Pancreas (tissue), 10 donors: Measurements from ENCODE around the gene DACH1. TPM values are rescaled to one million over a fixed set of nuclear protein-coding genes. Genes with fewer than 3 reads are reported as not detected.
A peak's percentile ranks its signal among the peaks of the same experiment; 100 is the strongest.

Source experiments
- ATAC-seq, 4 donors: fragments of 200-7000 bp; cut with Tn5 transposase; one replicate each; pipeline versions ENCODE4 v1.8.0 to v1.9.1; 2020; ENCODE audit warnings: mild to moderate bottlenecking in 4 of 4, moderate library complexity in 4 of 4
- DNase-seq, 6 donors: peaks; one replicate each; pipeline ENCODE4 v3.0.0-alpha.2; 2020
- FAIRE-seq: peaks from 2 replicates; lab custom pipeline; 2012; peaks lifted over from hg19 to GRCh38; lab: Jason Lieb, UNC
- H3K27ac ChIP-seq, 4 donors: fragments of 200-600 bp; sonication (generic); 1 replicate in 3 of 4; 2 replicates in 1 of 4; pipeline versions ENCODE4 v1.5.0 to v1.8.0; 2020
- H3K27me3 ChIP-seq, 4 donors: fragments of 200-600 bp; one replicate each; pipeline ENCODE4 v1.8.0; 2021
- H3K36me3 ChIP-seq, 3 donors: fragments of 200-600 bp; sonication (generic) in 1 of 3; one replicate each; pipeline versions ENCODE4 v1.5.0 to v1.8.0; 2020 to 2021
- H3K4me1 ChIP-seq, 3 donors: fragments of 200-600 bp; one replicate each; pipeline ENCODE4 v1.8.0; 2021
- H3K4me3 ChIP-seq, 4 donors: fragments of 200-600 bp; sonication (generic) in 2 of 4; one replicate each; pipeline versions ENCODE4 v1.5.0 to v1.8.0; 2020 to 2021
- H3K9me3 ChIP-seq, 4 donors: fragments of 200-600 bp; one replicate each; pipeline ENCODE4 v1.8.0; 2021
- CTCF ChIP-seq, 4 donors: fragments of 200-600 bp; sonication (generic) in 3 of 4; IDR thresholded peaks; one replicate each; pipeline versions ENCODE4 v1.5.0 to v1.8.0; 2021; ENCODE audit warnings: antibody characterized with exemption in 4 of 4
- WGBS, 2 donors: extraction: QIAGEN DNeasy Blood & Tissue Kit; methylation state at CpG; one replicate each; pipeline ENCODE4 v1.1.7; 2013; 5-methylcytosine and 5-hydroxymethylcytosine counted together
- intact Hi-C, 3 donors: fragments of 100-400 bp; cut with DNase I; formaldehyde crosslinking; loops; one replicate each; pipeline versions ENCODE4 v1.11.1 to v1.14.2; 2022
- polyA plus RNA-seq, 2 donors: library from polyadenylated mRNA; stranded (reverse); fragments of 200-250 nt; gene quantifications; one replicate each; pipeline ENCODE4 v1.2.3, GENCODE V29; 2013
- total RNA-seq, 6 donors: library from RNA; stranded (reverse); fragmentation: NEBNext Ultra II Directional in 4 of 6; extraction: Animal tissue kit (Norgen Biotek cat#: 25700) in 4 of 6; gene quantifications; one replicate each; pipeline versions ENCODE4 v1.2.1 to v1.2.4, GENCODE V29; 2021 to 2023
- donor health status: healthy with polysubstance abuse.
- donor health status: DM: no; HTN: no; CAD: no; lungs with moderate emphysema.
- donor health status: DM: no; HTN: no; CAD: no.
- donor health status: control.
- donor health status: control.
- donor health status: Bipolar disorder and iron deficiency.
- donor health status: DM: yes; HTN: yes; CAD: no.
- donor health status: DM: no; HTN: no; CAD: no.
- donor health status: DM: no; HTN: no; CAD: no.
- donor health status: DM: yes; HTN: yes; CAD: no.

Gene DACH1
- total and polyA plus RNA-seq, 8 donors = 0.73 to 5.5 (median 1.7) TPM

- no peaks in the 10 kb centered on the region for H3K36me3 ChIP-seq
- no peaks in the 10 kb centered on the region for H3K9me3 ChIP-seq
- 94 to 97% methylated on average over 1 of the region's 1 CpG for WGBS, 2 donors
- no peaks in the 10 kb centered on the region for H3K27me3 ChIP-seq
- H3K27ac ChIP-seq = no peak overlapping the region
- no peak overlapping the region for H3K4me3 ChIP-seq
- ATAC-seq (no peak), DNase-seq (no peak), FAIRE-seq (no peak)
- TF ChIP-seq CTCF (IDR thresholded peaks at IDR 0.05) = no peak
- peaks cover 4 to 13% (median 5%) of the 10 kb centered on the region in 3 donors for H3K4me1 ChIP-seq
- intact Hi-C loops = no loop called here
Measured at GRCh38 chr13:71775966-71776365, 91.0 kb downstream of the DACH1 start.

- TF ChIP-seq CTCF (IDR thresholded peaks at IDR 0.05) = no peak
- intact Hi-C loops = no loop called here
- Histone ChIP-seq H3K9me3 (no peaks in the 10 kb centered on the region), H3K4me3 (no peak overlapping the region), H3K27ac (no peak overlapping the region), H3K27me3 (no peaks in the 10 kb centered on the region), H3K36me3 (no peaks in the 10 kb centered on the region), H3K4me1 (peaks cover 4 to 13% (median 5%) of the 10 kb centered on the region in 3 donors)
- 94 to 97% methylated on average over 4 of the region's 4 CpGs for WGBS, 2 donors
- no peak for DNase-seq
- no peak for ATAC-seq
- FAIRE-seq = no peak
Measured at GRCh38 chr13:71774863-71775262, 92.1 kb downstream of the DACH1 start.

GRCh38 chr13:71773531-71773930 lies 93.5 kb downstream of the DACH1 start:
- H3K4me1 ChIP-seq = peaks cover 4 to 13% (median 5%) of the 10 kb centered on the region in 3 donors
- WGBS, 2 donors = 37 to 40% methylated on average over 4 of the region's 4 CpGs
- intact Hi-C loops = no loop called here
- TF ChIP-seq CTCF (IDR thresholded peaks at IDR 0.05) = no peak
- H3K9me3 ChIP-seq = no peaks in the 10 kb centered on the region
- no peak overlapping the region for H3K27ac ChIP-seq
- DNase-seq = no peak
- H3K4me3 ChIP-seq = no peak overlapping the region
- peak; percentile 78 for FAIRE-seq
- ATAC-seq = peak in 1 of 4 donors; percentile 17
- no peaks in the 10 kb centered on the region for H3K27me3 ChIP-seq
- H3K36me3 ChIP-seq = no peaks in the 10 kb centered on the region

DNA sequence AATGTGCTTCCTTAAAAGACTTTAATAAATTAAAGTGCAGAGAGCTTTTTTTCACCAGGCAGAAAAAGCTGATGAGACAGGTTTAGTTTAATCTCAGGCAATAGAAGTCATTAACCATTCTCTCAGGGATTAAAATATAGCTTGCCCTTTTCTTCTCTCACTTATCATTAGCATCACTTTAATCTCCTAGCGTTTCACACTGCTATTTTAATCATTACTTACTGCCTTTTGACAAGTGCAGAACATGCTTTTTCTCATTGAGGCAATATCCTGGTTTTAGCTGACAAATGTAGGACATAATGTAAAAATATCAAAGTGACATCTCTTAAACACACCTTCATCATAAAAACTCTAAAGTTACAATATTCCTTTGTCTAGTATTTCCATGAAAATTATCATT lies 94.6 kb downstream of the DACH1 start:
- Histone ChIP-seq H3K4me1 (peaks cover 4 to 13% (median 5%) of the 10 kb centered on the region in 3 donors), H3K36me3 (no peaks in the 10 kb centered on the region), H3K4me3 (no peak overlapping the region), H3K9me3 (no peaks in the 10 kb centered on the region), H3K27ac (no peak overlapping the region), H3K27me3 (no peaks in the 10 kb centered on the region)
- no peak for TF ChIP-seq CTCF (IDR thresholded peaks at IDR 0.05)
- DNase-seq (no peak), ATAC-seq (peak in 2 of 4 donors; percentile 11 to 27), FAIRE-seq (no peak)
- intact Hi-C loops = no loop called here
- WGBS, 2 donors = 5 to 10% methylated on average over 1 of the region's 1 CpG

- no peak for TF ChIP-seq CTCF (IDR thresholded peaks at IDR 0.05)
- Histone ChIP-seq H3K27ac (no peak overlapping the region), H3K36me3 (no peaks in the 10 kb centered on the region), H3K27me3 (no peaks in the 10 kb centered on the region), H3K4me1 (peaks cover 4 to 13% (median 5%) of the 10 kb centered on the region in 3 donors), H3K4me3 (no peak overlapping the region), H3K9me3 (no peaks in the 10 kb centered on the region)
- intact Hi-C loops = no loop called here
- ATAC-seq (no peak), FAIRE-seq (no peak), DNase-seq (no peak)
- 79 to 90% methylated on average over 2 of the region's 2 CpGs for WGBS, 2 donors
Measured at GRCh38 chr13:71771144-71771543, 95.9 kb downstream of the DACH1 start.
